Fibroblast of skin of right biceps (primary cell): ENCODE data around the gene G0S2.

Source experiments
- DNase-seq: peaks from one replicate; pipeline ENCODE4 v3.0.0-alpha.2; 2013

Gene G0S2

GRCh38 chr1:209721323-209721722 is 46.1 kb downstream of the G0S2 start:
- DNase-seq = no peak

GRCh38 chr1:209723265-209723664 is 48.1 kb downstream of the G0S2 start:
- no peak for DNase-seq

- peak; percentile 35 for DNase-seq
These were observed 48.8 kb downstream of the G0S2 start for GRCh38 chr1:209723756-209724693.
